Suprapubic skin (tissue), 3 donors: ENCODE results near the gene SLC48A1.

Source experiments
- POLR2A ChIP-seq, 2 donors: fragments of 450-650 bp; IDR thresholded peaks; one replicate each; pipeline ENCODE4 v1.6.1; 2017; ENCODE audit warnings: antibody characterized with exemption in 2 of 2, mild to moderate bottlenecking in 2 of 2, moderate library complexity in 2 of 2
- TF ChIP-seq, protein P1 (sequence below), 2 donors: fragments of 200-600 bp in 1 of 2; fragments of 450-650 bp in 1 of 2; sonication (generic) in 1 of 2; IDR thresholded peaks; one replicate each; pipeline ENCODE4 v1.5.1; 2016 to 2019; ENCODE audit warnings: antibody characterized with exemption in 2 of 2, mild to moderate bottlenecking in 1 of 2, moderate library complexity in 1 of 2

GRCh38 chr12:47798382-47798948 is 25.4 kb downstream of the SLC48A1 start:
- TF ChIP-seq POLR2A (IDR thresholded peaks at IDR 0.05): no peak
- TF ChIP-seq, protein P1, sequence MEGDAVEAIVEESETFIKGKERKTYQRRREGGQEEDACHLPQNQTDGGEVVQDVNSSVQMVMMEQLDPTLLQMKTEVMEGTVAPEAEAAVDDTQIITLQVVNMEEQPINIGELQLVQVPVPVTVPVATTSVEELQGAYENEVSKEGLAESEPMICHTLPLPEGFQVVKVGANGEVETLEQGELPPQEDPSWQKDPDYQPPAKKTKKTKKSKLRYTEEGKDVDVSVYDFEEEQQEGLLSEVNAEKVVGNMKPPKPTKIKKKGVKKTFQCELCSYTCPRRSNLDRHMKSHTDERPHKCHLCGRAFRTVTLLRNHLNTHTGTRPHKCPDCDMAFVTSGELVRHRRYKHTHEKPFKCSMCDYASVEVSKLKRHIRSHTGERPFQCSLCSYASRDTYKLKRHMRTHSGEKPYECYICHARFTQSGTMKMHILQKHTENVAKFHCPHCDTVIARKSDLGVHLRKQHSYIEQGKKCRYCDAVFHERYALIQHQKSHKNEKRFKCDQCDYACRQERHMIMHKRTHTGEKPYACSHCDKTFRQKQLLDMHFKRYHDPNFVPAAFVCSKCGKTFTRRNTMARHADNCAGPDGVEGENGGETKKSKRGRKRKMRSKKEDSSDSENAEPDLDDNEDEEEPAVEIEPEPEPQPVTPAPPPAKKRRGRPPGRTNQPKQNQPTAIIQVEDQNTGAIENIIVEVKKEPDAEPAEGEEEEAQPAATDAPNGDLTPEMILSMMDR (IDR thresholded peaks at IDR 0.05): no peak
